Measurements from ENCODE around the gene BTN1A1.
"Not testable (repeated sequence)": the region's sequence is repeated elsewhere in the genome, so short reads cannot be mapped to it uniquely, and the experiment has no call there.

BTN1A1 gene

GRCh38 chr6:26514984-26515383, 14.9 kb downstream of the BTN1A1 start:
- DNase-seq, result no peak

- no peak for DNase-seq
Observed at GRCh38 chr6:26516481-26517427, 16.7 kb downstream of the BTN1A1 start.

- DNase-seq, result no peak
Observed at GRCh38 chr6:26519359-26519758, 19.3 kb downstream of the BTN1A1 start.

GRCh38 chr6:26520237-26520849, 20.2 kb downstream of the BTN1A1 start:
- no peak for DNase-seq

GRCh38 chr6:26520850-26521599, 20.9 kb downstream of the BTN1A1 start:
- DNase-seq, result peak; percentile 88

GRCh38 chr6:26521600-26522391, 21.7 kb downstream of the BTN1A1 start:
- peak; percentile 74 for DNase-seq

- peak; percentile 52 for DNase-seq
Observed at GRCh38 chr6:26522486-26523228, 22.6 kb downstream of the BTN1A1 start.

GRCh38 chr6:26524314-26524713, 24.2 kb downstream of the BTN1A1 start:
- not testable (repeated sequence) for DNase-seq

GRCh38 chr6:26524722-26525370, 24.7 kb downstream of the BTN1A1 start:
- DNase-seq, result no peak

GRCh38 chr6:26525838-26526237, 25.7 kb downstream of the BTN1A1 start:
- DNase-seq, result no peak

GRCh38 chr6:26526928-26527327, 26.8 kb downstream of the BTN1A1 start:
- no peak for DNase-seq

- DNase-seq, result no peak
Observed at GRCh38 chr6:26530203-26530602, 30.1 kb downstream of the BTN1A1 start.

GRCh38 chr6:26531897-26532296, 31.8 kb downstream of the BTN1A1 start:
- no peak for DNase-seq

GRCh38 chr6:26532699-26533531, 32.8 kb downstream of the BTN1A1 start:
- DNase-seq, result peak; percentile 89

- DNase-seq, result no peak
Observed at GRCh38 chr6:26533532-26533931, 33.4 kb downstream of the BTN1A1 start.

- DNase-seq, result no peak
Observed at GRCh38 chr6:26534681-26535465, 34.8 kb downstream of the BTN1A1 start.

GRCh38 chr6:26536571-26537159, 36.6 kb downstream of the BTN1A1 start:
- peak; percentile 43 for DNase-seq

GRCh38 chr6:26537160-26537845, 37.2 kb downstream of the BTN1A1 start:
- peak; percentile 86 for DNase-seq

All from CD4-positive, alpha-beta T cell treated with Interleukin-17A for 4 hours (primary cell).